AG08395 (cell line): Measurements from ENCODE around the gene ZNF688.
"Not testable (repeated sequence)": the region's sequence is repeated elsewhere in the genome, so short reads cannot be mapped to it uniquely, and the experiment has no call there.

Source experiments
- DNase-seq: peaks from one replicate; pipeline ENCODE4 v3.0.0; 2012; ENCODE audit warnings: mixed read lengths, low spot score

ZNF688 gene

GRCh38 chr16:30571445-30572322 is at the start of gene ZNF688:
ZNF688 (minus strand) TSS chr16:30571714; CDS start chr16:30571629, 85 bp downstream.
- DNase-seq = peak; percentile 98

GRCh38 chr16:30620169-30620568 is 48.7 kb upstream of the ZNF688 start:
- DNase-seq = no peak

DNA sequence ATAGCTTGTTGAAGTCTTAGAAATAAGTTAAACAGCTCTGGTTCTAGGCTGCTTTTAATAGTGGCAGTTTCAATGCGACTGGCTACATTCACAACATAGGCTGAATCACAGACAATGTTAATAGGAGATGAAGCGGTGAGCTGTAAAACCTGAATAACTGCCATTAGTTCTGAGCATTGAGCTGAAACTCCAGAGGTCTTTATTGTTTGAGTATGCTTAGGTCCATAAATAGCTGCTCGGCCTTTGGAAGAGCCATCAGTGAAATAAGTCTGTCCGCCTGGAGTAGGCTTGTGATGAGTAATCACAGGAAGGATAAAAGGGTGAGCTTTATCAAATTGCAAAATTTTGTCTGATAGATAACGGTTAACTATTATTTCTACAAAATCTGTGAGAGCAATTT is 48.1 kb upstream of the ZNF688 start:
- DNase-seq = no peak

- no peak for DNase-seq
These were observed 47.7 kb upstream of the ZNF688 start for GRCh38 chr16:30619202-30619601.

- peak; percentile 13 for DNase-seq
These were observed 44.0 kb upstream of the ZNF688 start for GRCh38 chr16:30615358-30616091.

DNA sequence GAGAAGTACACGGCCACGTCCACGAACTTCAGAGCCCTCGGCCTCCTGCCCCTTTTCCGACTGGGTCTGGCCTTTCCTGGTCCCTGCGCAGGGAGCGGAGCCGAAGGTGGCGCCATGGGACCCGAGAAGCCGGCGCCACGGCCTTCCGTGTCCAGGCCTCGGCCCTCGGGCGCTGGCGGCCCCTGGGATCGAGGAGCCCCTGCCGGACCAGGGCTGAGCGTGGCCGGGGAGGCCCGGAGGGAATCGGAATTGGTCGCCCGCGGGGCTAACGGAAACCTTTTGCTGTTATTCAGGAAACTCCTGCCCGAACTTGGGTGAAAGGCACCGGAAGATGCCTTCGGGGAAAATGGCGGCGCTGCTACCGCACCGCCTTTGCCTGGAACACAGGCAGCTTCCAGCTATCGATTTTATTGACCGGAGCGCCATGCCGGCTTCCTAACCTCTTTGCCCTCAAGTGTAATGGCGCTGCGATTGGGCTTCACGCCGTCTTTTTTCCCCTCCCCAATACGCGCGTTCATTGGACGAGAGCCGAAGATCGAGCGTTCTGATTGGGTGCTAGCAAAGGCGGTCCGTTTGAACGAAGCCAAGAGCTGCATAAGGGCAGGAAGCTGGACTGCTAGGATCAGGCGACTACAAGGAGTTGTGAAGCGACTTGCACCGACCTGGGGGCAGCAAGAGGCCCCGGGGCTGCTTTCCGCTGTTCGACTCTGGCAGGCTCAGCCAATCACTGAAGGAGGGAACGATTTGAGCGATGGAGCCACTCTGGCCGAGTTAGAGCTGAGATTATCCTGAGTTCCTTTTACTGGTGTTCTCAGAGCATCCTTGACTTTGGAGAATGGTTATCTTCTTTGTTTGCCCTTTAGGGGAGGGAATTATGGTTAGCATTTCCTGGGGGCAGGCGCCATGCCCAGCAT is 38.7 kb upstream of the ZNF688 start, which contains the start of gene ZNF689:
ZNF689 (minus strand) TSS at position 464 of the 914 bp plus-strand sequence; CDS start at position 116, 348 bp downstream.
- DNase-seq = peak; percentile 99

- DNase-seq = peak; percentile 58
These were observed 37.8 kb upstream of the ZNF688 start for GRCh38 chr16:30609002-30609925.

DNA sequence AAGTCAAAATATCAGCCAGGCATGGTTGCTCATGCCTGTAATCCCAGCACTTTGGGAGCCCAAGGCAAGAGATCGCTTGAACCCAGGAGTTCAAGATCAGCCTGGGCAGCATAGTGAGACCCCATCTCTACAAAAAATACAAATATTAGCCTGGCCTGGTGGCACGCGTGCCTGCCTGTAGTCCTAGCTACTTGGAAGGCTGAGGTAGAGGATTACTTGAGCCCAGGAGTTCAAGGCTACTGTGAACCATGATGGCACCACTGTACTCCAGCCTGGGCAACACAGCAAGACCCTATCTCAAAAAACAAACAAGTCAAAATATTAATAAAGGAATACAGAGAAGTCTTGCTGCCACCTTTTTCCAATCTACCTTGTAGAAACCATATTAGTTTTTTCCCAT is 34.5 kb upstream of the ZNF688 start:
- no peak for DNase-seq

- no peak for DNase-seq
These were observed 33.6 kb upstream of the ZNF688 start for GRCh38 chr16:30605158-30605557.

- DNase-seq = no peak
These were observed 32.9 kb upstream of the ZNF688 start for GRCh38 chr16:30604316-30604947.

- no peak for DNase-seq
These were observed 32.4 kb upstream of the ZNF688 start for GRCh38 chr16:30603945-30604315.

GRCh38 chr16:30602616-30603277 is 31.2 kb upstream of the ZNF688 start:
- DNase-seq = peak; percentile 29

DNA sequence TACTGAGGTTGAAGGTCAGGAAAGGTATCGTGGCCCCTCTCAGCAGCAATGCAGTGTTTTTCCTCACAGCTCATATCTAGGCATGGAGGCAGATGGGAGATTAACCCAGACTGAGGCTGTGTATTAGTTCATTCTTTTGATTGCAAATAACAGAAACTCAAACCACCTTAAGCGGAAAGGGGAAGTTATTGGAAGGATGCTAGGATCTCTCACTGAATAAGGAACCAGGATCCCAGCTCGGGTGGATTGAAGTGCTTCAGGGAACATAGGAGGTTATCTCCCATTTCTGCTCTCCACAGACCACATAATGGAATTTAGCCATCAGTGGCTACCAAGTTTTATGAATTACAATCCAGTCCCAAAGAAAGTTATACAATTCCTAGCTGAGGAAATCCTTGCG is 30.5 kb upstream of the ZNF688 start:
- DNase-seq = no peak

DNA sequence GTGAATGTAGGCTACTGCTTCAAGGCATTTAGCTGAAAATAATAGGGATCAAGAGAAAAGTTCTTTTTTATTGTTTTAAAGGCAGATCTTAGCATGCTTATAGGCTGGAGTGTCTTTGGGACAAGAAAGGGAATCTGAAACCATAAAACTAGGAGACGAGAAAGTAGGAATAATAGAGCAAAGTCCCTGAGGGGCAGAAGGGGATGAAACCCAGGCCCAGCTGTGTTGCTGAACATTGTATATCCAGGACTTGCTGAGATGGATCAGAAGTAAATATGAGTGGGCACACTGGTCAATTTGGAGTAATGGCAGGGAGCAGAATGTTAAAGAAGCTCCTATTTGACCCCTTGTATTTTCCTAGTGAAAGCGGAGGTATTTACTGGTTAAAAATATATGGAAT is 29.4 kb upstream of the ZNF688 start:
- DNase-seq = no peak

DNA sequence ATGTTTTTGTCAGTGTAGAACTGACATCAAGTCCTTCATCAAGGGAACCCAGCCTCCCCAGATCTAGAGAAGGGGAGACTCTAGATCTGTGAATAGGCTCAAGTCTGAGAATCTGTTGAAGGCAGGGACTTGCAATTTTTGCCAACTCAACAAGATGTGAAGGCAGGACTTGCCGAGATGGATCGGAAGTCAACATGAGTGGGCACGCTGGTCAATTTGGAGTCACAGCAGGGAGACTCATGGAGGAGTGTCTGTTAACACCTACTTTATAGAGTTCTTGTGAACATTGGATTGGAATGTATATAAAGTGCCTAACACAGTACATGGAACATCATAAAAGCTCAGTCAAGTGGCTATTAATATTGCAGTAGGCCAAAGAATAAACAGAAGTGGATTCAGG is 28.7 kb upstream of the ZNF688 start:
- no peak for DNase-seq

DNA sequence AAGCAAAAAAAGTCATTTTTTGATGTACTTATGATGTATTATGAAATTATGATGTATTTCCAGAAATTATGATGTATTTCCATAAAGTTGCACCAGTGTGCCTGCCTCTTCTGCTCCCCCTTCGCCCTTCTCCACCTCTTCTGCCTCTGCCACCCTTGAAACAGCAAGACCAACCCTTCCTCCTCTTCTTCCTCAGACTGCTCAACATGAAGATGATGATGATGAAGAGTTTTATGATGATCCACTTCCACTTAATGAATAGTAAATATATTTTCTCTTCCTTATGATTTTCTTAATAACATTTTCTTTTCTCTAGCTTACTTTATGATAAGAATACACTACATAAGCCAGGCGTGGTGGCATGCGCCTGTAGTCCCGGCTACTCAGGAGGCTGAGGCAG is 21.4 kb upstream of the ZNF688 start:
- DNase-seq = no peak

DNA sequence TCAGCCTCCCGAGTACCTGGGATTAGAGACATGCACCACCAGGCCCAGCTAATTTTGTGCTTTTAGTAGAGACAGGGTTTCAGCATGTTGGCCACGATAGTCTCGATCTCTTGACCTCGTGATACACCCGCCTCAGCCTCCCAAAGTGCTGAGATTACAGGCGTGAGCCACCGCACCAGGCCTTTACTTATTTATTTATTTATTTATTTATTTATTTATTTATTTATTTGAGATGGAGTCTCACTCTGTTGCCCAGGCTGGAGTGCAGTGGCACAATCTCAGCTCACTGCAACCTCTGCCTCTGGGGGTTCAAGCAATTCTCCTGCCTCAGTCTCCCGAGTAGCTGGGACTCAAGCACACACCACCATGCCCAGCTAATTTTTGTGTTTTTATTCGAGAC is 19.4 kb upstream of the ZNF688 start:
- not testable (repeated sequence) for DNase-seq

DNA sequence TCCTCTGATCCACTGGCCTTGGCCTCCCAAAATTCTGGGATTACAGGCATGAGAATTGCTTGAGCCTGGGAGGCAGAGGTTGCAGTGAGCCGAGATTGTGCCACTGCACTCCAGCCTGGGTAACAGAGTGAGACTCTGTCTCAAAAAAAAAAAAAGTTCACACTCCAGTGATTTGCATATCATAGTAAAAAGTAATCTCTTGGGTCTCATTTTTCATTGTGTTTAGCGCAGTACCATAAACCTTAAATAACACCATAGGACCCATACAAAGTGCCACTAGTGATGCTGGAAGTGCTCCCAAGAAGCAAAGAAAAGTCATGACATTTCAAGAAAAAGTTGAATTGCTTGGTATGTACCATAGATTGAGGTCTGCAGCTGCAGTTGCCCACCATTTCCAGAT is 18.1 kb upstream of the ZNF688 start:
- not testable (repeated sequence) for DNase-seq

DNA sequence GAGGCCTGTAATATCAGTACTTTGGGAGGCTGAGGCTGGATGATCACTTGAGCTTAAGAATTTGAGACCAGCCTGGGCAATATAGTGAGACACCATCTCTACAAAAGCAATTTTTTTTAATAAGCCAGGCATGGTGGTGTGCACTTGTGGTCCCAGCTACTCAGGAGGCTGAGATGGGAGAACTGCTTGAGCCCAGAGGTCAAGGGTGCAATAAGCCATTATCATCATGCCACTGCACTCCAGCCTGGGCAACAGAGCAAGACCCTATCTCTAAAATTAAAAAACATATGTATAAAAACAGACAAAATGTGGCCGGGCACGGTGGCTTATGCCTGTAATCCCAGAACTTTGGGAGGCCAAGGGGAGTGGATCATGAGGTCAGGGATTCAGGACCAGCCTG is 17.1 kb upstream of the ZNF688 start:
- DNase-seq = no peak
